ENCODE results near the gene STPG3. TPM values are rescaled to one million over a fixed set of nuclear protein-coding genes. Genes with fewer than 3 reads are reported as not detected.

The STPG3 gene
- total and polyA plus RNA-seq, 9 donors, result 0.15 to 0.79 (median 0.33) TPM; not detected in 2

GRCh38 chr9:137293094-137293481, 42.0 kb downstream of the STPG3 start:
- H3K27me3 ChIP-seq (ENCODE audit: control insufficient read depth, insufficient read depth, low read length), result peaks cover 42% of the 10 kb centered on the region

DNA sequence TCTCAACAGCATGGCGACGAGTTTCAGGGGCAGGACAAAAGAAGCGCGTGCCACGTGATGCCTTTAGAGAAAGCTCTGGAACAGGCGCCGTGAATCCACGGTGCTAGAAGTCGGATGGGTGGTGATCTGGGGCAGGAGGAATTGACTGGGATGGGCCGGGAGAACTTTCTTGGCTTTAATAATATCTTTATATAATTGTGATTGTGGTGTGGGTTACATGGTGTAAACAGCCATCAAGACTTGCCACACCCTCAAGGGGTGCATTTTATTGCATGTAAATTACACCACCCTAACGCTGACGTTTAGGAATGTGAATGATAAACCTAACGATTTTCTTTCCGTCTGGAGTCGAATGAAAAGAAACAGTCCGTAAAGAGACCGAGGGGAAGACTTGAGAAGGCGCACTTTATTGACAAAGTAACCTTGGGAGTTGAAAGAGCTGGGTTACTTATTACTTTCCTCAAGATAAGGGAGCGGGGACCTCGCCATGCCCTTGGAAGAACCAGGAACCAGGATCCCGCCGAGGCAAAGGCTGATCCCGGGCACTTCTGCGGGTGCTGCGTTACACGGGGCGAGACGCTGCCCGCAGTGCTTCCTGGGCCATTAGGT, 42.5 kb downstream of the STPG3 start:
- H3K27ac ChIP-seq (ENCODE audit: low read length), result no peak overlapping the region
- H3K9me3 ChIP-seq (replicated peaks; ENCODE audit: control insufficient read depth, low read depth, low read length), result peaks cover 3% of the 10 kb centered on the region
- peaks cover 26% of the 10 kb centered on the region for H3K4me1 ChIP-seq (ENCODE audit: control insufficient read depth, insufficient read depth, low read length)
- no peak overlapping the region for H3K4me3 ChIP-seq (ENCODE audit: low read length)
- H3K36me3 ChIP-seq (ENCODE audit: control insufficient read depth, insufficient read depth, low read length), result no peaks in the 10 kb centered on the region
- peaks cover 47% of the 10 kb centered on the region for H3K27me3 ChIP-seq (ENCODE audit: control insufficient read depth, insufficient read depth, low read length)
- 89% methylated on average over 10 of the region's 29 CpGs for WGBS (ENCODE audit: insufficient coverage)
- no peak for DNase-seq

More at GRCh38 chr9:137293094-137293481, 42.0 kb downstream of the STPG3 start:
- H3K27ac ChIP-seq (ENCODE audit: low read length), result no peak overlapping the region
- peaks cover 23% of the 10 kb centered on the region for H3K4me1 ChIP-seq (ENCODE audit: control insufficient read depth, insufficient read depth, low read length)
- DNase-seq, result no peak
- 47% methylated on average over 6 of the region's 15 CpGs for WGBS (ENCODE audit: insufficient coverage)
- peaks cover 3% of the 10 kb centered on the region for H3K9me3 ChIP-seq (replicated peaks; ENCODE audit: control insufficient read depth, low read depth, low read length)
- H3K36me3 ChIP-seq (ENCODE audit: control insufficient read depth, insufficient read depth, low read length), result no peaks in the 10 kb centered on the region
- H3K4me3 ChIP-seq (ENCODE audit: low read length), result no peak overlapping the region

- no peaks in the 10 kb centered on the region for H3K36me3 ChIP-seq (ENCODE audit: control insufficient read depth, insufficient read depth, low read length)
- H3K4me3 ChIP-seq (ENCODE audit: low read length), result no peak overlapping the region
- peaks cover 28% of the 10 kb centered on the region for H3K4me1 ChIP-seq (ENCODE audit: control insufficient read depth, insufficient read depth, low read length)
- DNase-seq, result no peak
- peaks cover 3% of the 10 kb centered on the region for H3K9me3 ChIP-seq (replicated peaks; ENCODE audit: control insufficient read depth, low read depth, low read length)
- 49% methylated on average over 2 of the region's 11 CpGs for WGBS (ENCODE audit: insufficient coverage)
- peaks cover 53% of the 10 kb centered on the region for H3K27me3 ChIP-seq (ENCODE audit: control insufficient read depth, insufficient read depth, low read length)
- no peak overlapping the region for H3K27ac ChIP-seq (ENCODE audit: low read length)
These were observed 43.1 kb downstream of the STPG3 start for GRCh38 chr9:137294091-137294680.

- H3K36me3 ChIP-seq (ENCODE audit: control insufficient read depth, insufficient read depth, low read length), result no peaks in the 10 kb centered on the region
- 9% methylated on average over 35 of the region's 35 CpGs for WGBS (ENCODE audit: insufficient coverage)
- no peak overlapping the region for H3K27ac ChIP-seq (ENCODE audit: low read length)
- no peak overlapping the region for H3K4me3 ChIP-seq (ENCODE audit: low read length)
- DNase-seq, result no peak
- peaks cover 3% of the 10 kb centered on the region for H3K9me3 ChIP-seq (replicated peaks; ENCODE audit: control insufficient read depth, low read depth, low read length)
- peaks cover 58% of the 10 kb centered on the region for H3K27me3 ChIP-seq (ENCODE audit: control insufficient read depth, insufficient read depth, low read length)
- H3K4me1 ChIP-seq (ENCODE audit: control insufficient read depth, insufficient read depth, low read length), result peaks cover 30% of the 10 kb centered on the region
These were observed 43.7 kb downstream of the STPG3 start for GRCh38 chr9:137294681-137295237.

DNA sequence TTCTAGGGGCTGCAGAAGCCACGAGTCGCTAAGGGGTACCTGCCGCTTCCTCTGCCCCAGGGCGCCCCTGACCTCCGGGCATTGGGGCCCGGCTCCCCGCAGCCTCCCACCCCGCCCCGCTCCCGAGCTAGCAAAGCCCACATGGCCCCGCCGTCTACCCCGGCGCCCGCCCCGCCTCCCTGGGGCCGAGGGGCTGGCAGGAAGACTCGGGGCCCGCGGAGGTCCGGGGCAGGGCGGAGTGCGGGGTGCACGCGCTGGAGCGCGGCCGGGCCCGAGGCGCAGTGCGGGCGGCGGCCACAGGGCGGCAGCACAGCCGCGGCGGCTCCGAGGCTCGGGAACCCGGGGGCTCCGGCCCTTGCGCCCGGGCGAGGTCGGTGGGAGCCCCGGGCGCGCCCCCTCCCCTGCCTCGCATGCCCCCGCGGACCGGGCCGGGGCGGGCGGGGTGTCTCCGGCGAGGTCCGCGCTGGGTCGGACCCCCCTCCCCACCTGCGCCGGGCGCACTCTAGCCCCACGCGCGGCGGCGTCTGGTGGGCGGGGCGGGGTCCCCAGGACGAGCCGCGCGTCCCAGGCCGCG, 44.2 kb downstream of the STPG3 start:
- Histone ChIP-seq H3K27me3 (ENCODE audit: control insufficient read depth, insufficient read depth, low read length) (peaks cover 62% of the 10 kb centered on the region), H3K9me3 (replicated peaks; ENCODE audit: control insufficient read depth, low read depth, low read length) (peaks cover 3% of the 10 kb centered on the region), H3K4me3 (ENCODE audit: low read length) (no peak overlapping the region), H3K4me1 (ENCODE audit: control insufficient read depth, insufficient read depth, low read length) (peaks cover 34% of the 10 kb centered on the region), H3K36me3 (ENCODE audit: control insufficient read depth, insufficient read depth, low read length) (no peaks in the 10 kb centered on the region), H3K27ac (ENCODE audit: low read length) (no peak overlapping the region)
- WGBS (ENCODE audit: insufficient coverage), result under 1% methylated on average over 76 of the region's 76 CpGs
- DNase-seq, result no peak

GRCh38 chr9:137295849-137296669, 45.0 kb downstream of the STPG3 start:
- peak overlapping the region; percentile 86 for H3K27ac ChIP-seq (ENCODE audit: low read length)

DNA sequence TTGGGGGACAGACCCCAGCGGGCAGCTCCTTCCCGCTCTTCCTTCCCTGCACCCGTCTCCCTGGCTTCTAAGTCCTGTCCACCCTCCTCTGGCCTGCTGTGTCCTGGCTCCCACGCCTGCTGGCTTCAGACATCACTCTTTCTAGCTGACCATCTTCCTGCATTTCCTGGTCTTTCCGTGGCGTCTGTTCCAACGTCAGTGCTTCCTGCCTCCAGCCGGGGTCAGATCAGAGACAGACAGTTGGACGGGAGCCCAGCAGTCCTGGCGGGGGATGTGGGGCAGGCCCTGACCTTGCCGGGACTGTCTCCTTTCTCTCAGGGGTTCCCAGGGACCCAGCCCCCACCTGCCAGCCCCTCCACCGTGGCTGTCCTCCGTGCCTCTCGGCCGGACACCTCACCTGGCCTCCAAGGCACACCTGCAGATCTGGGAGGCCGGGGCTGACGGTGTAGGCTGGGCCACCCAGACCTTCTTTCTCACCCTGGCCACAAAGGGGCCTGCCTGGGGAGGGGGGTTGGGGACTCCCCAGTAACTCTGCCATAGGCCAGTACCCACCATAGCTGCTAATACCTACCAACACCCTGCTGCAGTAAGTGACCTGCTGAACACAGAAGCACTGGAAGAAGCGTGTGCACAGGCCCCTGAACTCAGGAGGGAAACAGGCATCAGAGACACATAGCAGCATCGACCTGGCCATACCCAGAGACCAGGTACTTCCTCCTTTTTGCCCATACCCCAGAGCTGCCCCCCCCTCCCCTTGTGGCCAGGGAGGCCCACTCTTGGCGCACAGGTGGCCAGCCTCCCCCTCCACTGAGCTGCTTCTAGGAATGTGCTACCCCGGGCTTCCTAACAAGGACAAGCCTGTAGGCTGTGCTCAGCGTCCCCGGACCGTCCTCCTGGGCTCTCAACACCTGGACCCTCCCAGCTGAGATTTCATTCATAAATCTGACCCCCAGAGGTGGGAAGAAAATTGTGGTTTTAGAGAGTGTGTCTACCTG, 45.9 kb downstream of the STPG3 start:
- H3K4me1 ChIP-seq (ENCODE audit: control insufficient read depth, insufficient read depth, low read length), result peaks cover 40% of the 10 kb centered on the region
- H3K27me3 ChIP-seq (ENCODE audit: control insufficient read depth, insufficient read depth, low read length), result peaks cover 66% of the 10 kb centered on the region
- peak overlapping the region; percentile 17 for H3K4me3 ChIP-seq (ENCODE audit: low read length)
- H3K36me3 ChIP-seq (ENCODE audit: control insufficient read depth, insufficient read depth, low read length), result no peaks in the 10 kb centered on the region
- peak; percentile 77 for DNase-seq
- H3K9me3 ChIP-seq (replicated peaks; ENCODE audit: control insufficient read depth, low read depth, low read length), result peaks cover 3% of the 10 kb centered on the region
- WGBS (ENCODE audit: insufficient coverage), result 31% methylated on average over 15 of the region's 24 CpGs
- H3K27ac ChIP-seq (ENCODE audit: low read length), result peak overlapping the region; percentile 86

More at GRCh38 chr9:137295849-137296669, 45.0 kb downstream of the STPG3 start:
- peaks cover 3% of the 10 kb centered on the region for H3K9me3 ChIP-seq (replicated peaks; ENCODE audit: control insufficient read depth, low read depth, low read length)
- H3K27me3 ChIP-seq (ENCODE audit: control insufficient read depth, insufficient read depth, low read length), result peaks cover 66% of the 10 kb centered on the region
- no peaks in the 10 kb centered on the region for H3K36me3 ChIP-seq (ENCODE audit: control insufficient read depth, insufficient read depth, low read length)
- H3K4me1 ChIP-seq (ENCODE audit: control insufficient read depth, insufficient read depth, low read length), result peaks cover 37% of the 10 kb centered on the region
- peak overlapping the region; percentile 17 for H3K4me3 ChIP-seq (ENCODE audit: low read length)
- DNase-seq, result no peak
- 6% methylated on average over 48 of the region's 78 CpGs for WGBS (ENCODE audit: insufficient coverage)

GRCh38 chr9:137297966-137298365, 46.9 kb downstream of the STPG3 start:
- Histone ChIP-seq H3K4me3 (ENCODE audit: low read length) (no peak overlapping the region), H3K4me1 (ENCODE audit: control insufficient read depth, insufficient read depth, low read length) (peaks cover 45% of the 10 kb centered on the region), H3K36me3 (ENCODE audit: control insufficient read depth, insufficient read depth, low read length) (no peaks in the 10 kb centered on the region), H3K27ac (ENCODE audit: low read length) (peak overlapping the region; percentile 20), H3K9me3 (replicated peaks; ENCODE audit: control insufficient read depth, low read depth, low read length) (peaks cover 3% of the 10 kb centered on the region), H3K27me3 (ENCODE audit: control insufficient read depth, insufficient read depth, low read length) (peaks cover 64% of the 10 kb centered on the region)
- 90% methylated on average over 2 of the region's 7 CpGs for WGBS (ENCODE audit: insufficient coverage)
- DNase-seq, result no peak

Data from muscle of leg (tissue), 11 donors.